ENCODE measurements around the gene C4orf36. TPM values are rescaled to one million over a fixed set of nuclear protein-coding genes. Genes with fewer than 3 reads are reported as not detected.

C4orf36 gene
- total RNA-seq, 2 experiments from 2014 or later: 0.61 TPM; not detected in 1

DNA sequence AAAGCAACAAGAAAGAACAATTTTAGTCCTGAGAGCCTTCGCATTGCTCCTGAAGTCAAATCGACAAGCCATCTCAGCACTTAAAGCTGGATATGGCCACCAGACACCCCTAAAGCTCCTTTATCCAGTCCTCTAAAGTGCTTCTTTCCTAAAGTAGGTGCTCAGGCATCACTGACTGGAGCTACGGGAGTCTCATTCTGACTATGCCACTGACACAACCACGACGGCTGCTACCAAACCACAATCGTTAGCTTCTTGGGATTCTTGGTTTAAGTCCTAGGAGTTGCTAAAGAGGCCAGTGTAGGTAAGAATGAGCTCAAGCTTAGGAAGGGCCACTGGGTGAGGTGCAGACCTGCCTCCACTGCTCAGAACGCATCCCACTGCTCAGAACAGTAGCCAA is 44.1 kb downstream of the C4orf36 start:
- Mint-ChIP-seq H3K27ac (no peak overlapping the region), H3K9me3 (no peaks in the 10 kb centered on the region), H3K4me3 (no peak overlapping the region), H3K36me3 (no peaks in the 10 kb centered on the region), H3K4me1 (ENCODE audit: low read depth) (no peaks in the 10 kb centered on the region), H3K27me3 (peaks cover 6% of the 10 kb centered on the region)
- no peak for DNase-seq
- intact Hi-C loops (cut with micrococcal nuclease): no loop called here
- POLR2A ChIA-PET: no interaction called here
- CTCF ChIA-PET: no interaction called here

DNA sequence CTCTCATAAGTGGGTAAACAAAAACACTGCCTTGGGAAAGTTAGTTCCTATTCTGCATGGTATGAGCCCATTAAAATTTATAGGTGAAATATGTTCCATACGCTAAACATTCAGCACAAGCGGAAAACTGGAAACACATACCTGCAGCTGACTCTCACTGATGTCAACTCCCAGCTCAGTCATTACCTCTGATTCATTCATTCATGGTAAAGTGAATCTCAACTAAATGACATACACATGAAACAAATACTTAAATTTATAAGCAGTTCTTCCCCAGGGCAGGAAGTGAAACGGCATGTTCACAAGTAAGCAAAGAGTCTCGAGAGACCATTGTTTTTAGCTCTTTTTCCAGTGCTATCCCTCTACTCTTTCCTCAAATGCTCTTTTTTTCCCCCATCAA is 44.7 kb downstream of the C4orf36 start:
- ChIA-PET POLR2A (no interaction called here), CTCF (no interaction called here)
- no peaks in the 10 kb centered on the region for H3K36me3 Mint-ChIP-seq
- no peak overlapping the region for H3K27ac Mint-ChIP-seq
- H3K4me1 Mint-ChIP-seq (ENCODE audit: low read depth): no peaks in the 10 kb centered on the region
- no peaks in the 10 kb centered on the region for H3K9me3 Mint-ChIP-seq
- no peak overlapping the region for H3K4me3 Mint-ChIP-seq
- H3K27me3 Mint-ChIP-seq: peaks cover 6% of the 10 kb centered on the region
- DNase-seq: no peak
- intact Hi-C loops (cut with micrococcal nuclease): no loop called here

- CTCF ChIA-PET: no interaction called here
- intact Hi-C loops (cut with micrococcal nuclease): no loop called here
- no peak overlapping the region for H3K27ac Mint-ChIP-seq
- no peaks in the 10 kb centered on the region for H3K36me3 Mint-ChIP-seq
- no peak for DNase-seq
- H3K9me3 Mint-ChIP-seq: no peaks in the 10 kb centered on the region
- no peak overlapping the region for H3K4me3 Mint-ChIP-seq
- POLR2A ChIA-PET: no interaction called here
- H3K4me1 Mint-ChIP-seq (ENCODE audit: low read depth): no peaks in the 10 kb centered on the region
- H3K27me3 Mint-ChIP-seq: peaks cover 6% of the 10 kb centered on the region
Observed at GRCh38 chr4:86846921-86847320, 45.3 kb downstream of the C4orf36 start.

GRCh38 chr4:86845593-86845992 is 46.6 kb downstream of the C4orf36 start:
- Mint-ChIP-seq H3K4me3 (no peak overlapping the region), H3K4me1 (ENCODE audit: low read depth) (no peaks in the 10 kb centered on the region), H3K36me3 (no peaks in the 10 kb centered on the region), H3K27ac (no peak overlapping the region), H3K9me3 (no peaks in the 10 kb centered on the region), H3K27me3 (peaks cover 6% of the 10 kb centered on the region)
- intact Hi-C loops (cut with micrococcal nuclease): no loop called here
- POLR2A ChIA-PET: no interaction called here
- DNase-seq: no peak
- CTCF ChIA-PET: no interaction called here

DNA sequence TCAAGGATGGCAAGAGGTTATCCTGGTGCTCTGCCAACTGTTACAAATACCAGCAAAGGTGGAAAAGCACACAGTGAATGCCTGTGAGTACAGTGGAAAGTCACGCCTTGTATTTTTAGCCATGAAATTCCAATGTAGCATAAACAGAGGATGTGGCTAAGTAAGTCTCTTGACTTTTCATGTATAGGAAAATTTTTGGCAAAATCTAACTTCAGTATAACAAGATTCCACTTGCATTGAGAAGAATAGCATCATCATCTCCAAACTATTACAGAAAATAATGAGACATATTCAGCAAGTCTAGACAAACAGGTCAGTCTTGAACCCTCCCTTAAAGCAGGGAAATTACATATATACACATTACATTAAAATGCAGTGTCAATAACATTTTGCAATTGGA is 50.9 kb downstream of the C4orf36 start:
- H3K36me3 Mint-ChIP-seq: no peaks in the 10 kb centered on the region
- CTCF ChIA-PET: no interaction called here

GRCh38 chr4:86840858-86841257 is 51.4 kb downstream of the C4orf36 start:
- H3K9me3 Mint-ChIP-seq: no peaks in the 10 kb centered on the region
- no peak overlapping the region for H3K27ac Mint-ChIP-seq
- DNase-seq: no peak
- no peaks in the 10 kb centered on the region for H3K36me3 Mint-ChIP-seq
- ChIA-PET CTCF (no interaction called here), POLR2A (no interaction called here)
- intact Hi-C loops (cut with micrococcal nuclease): no loop called here
- no peak overlapping the region for H3K4me3 Mint-ChIP-seq
- H3K4me1 Mint-ChIP-seq (ENCODE audit: low read depth): no peaks in the 10 kb centered on the region
- H3K27me3 Mint-ChIP-seq: peaks cover 3% of the 10 kb centered on the region

More for the DNA sequence above, 50.9 kb downstream of the C4orf36 start:
- Mint-ChIP-seq H3K4me1 (ENCODE audit: low read depth) (no peaks in the 10 kb centered on the region), H3K4me3 (no peak overlapping the region), H3K9me3 (no peaks in the 10 kb centered on the region), H3K27ac (no peak overlapping the region), H3K27me3 (peaks cover 3% of the 10 kb centered on the region)
- no peak for DNase-seq
- POLR2A ChIA-PET: no interaction called here
- intact Hi-C loops (cut with micrococcal nuclease): no loop called here

DNA sequence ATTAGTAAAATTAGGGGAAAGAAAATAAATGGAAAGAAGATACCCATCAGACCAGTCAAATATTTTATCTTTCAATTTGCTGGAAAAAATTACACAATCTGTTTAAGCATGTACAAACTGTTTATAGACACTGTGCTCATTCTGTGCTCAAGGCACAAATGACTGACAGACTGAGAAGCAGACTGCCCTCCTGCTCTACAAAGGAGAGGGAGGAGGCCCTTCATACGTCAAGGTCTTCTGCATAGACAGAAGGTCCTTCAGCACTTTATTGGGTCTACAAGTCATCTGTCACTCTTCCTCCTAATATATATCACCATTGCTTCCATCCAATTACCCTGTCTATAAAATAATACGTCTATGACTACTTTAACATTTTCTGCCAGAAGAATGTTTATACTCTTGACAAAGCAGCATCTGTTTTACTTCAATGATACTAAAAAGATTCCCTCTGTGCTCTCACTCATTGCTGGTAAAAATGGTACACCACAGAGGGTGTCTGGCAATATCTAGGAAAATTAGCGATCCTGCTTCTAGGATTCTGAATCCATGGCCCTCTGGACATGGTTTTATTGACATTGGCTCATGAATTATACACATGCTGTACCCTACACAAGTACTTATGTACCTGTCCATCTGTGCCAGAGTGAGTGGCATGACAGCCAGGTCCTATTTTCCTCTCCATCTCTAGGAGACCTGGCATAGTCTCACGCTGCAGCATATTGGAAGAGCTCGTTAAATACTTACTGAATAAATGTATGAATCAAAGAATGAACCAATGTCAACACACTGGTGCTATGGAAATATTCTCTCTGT is 54.3 kb downstream of the C4orf36 start:
- H3K27me3 Mint-ChIP-seq: no peaks in the 10 kb centered on the region
- no peaks in the 10 kb centered on the region for H3K4me1 Mint-ChIP-seq (ENCODE audit: low read depth)
- no peak overlapping the region for H3K4me3 Mint-ChIP-seq
- intact Hi-C loops (cut with micrococcal nuclease): no loop called here
- POLR2A ChIA-PET: no interaction called here
- CTCF ChIA-PET: no interaction called here
- no peaks in the 10 kb centered on the region for H3K36me3 Mint-ChIP-seq
- no peak overlapping the region for H3K27ac Mint-ChIP-seq
- H3K9me3 Mint-ChIP-seq: no peaks in the 10 kb centered on the region
- no peak for DNase-seq

GRCh38 chr4:86835677-86836076 is 56.5 kb downstream of the C4orf36 start:
- H3K36me3 Mint-ChIP-seq: no peaks in the 10 kb centered on the region
- H3K4me1 Mint-ChIP-seq (ENCODE audit: low read depth): no peaks in the 10 kb centered on the region
- intact Hi-C loops (cut with micrococcal nuclease): no loop called here
- H3K9me3 Mint-ChIP-seq: no peaks in the 10 kb centered on the region
- H3K27me3 Mint-ChIP-seq: no peaks in the 10 kb centered on the region
- CTCF ChIA-PET: no interaction called here
- POLR2A ChIA-PET: no interaction called here
- H3K4me3 Mint-ChIP-seq: no peak overlapping the region
- H3K27ac Mint-ChIP-seq: no peak overlapping the region
- DNase-seq: no peak

- POLR2A ChIA-PET: no interaction called here
Observed at GRCh38 chr4:86834901-86835300, 57.3 kb downstream of the C4orf36 start.

DNA sequence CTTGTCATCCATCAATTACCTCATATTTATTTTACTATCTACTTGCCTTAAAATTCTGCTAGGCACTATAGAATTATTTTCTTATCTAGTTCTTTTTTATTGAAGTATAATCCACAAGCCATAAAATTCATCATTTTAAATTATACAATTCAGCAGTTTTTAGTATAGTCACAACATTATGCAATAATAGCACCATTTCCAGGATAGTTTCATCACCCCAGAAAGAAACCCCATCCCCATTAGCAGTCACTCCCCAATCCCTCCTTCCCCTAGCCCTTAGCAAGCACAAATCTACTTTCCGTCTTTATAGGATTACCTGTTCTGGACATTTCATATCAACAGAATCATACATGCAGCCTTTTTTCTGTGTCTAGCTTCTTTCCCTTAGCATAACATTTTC is 58.6 kb downstream of the C4orf36 start:
- H3K36me3 Mint-ChIP-seq: no peaks in the 10 kb centered on the region
- no peaks in the 10 kb centered on the region for H3K4me1 Mint-ChIP-seq (ENCODE audit: low read depth)
- H3K27ac Mint-ChIP-seq: no peak overlapping the region
- ChIA-PET POLR2A (no interaction called here), CTCF (no interaction called here)
- H3K27me3 Mint-ChIP-seq: no peaks in the 10 kb centered on the region
- no peaks in the 10 kb centered on the region for H3K9me3 Mint-ChIP-seq
- intact Hi-C loops (cut with micrococcal nuclease): no loop called here
- no peak overlapping the region for H3K4me3 Mint-ChIP-seq
- no peak for DNase-seq

More at GRCh38 chr4:86834901-86835300, 57.3 kb downstream of the C4orf36 start:
- Mint-ChIP-seq H3K36me3 (no peaks in the 10 kb centered on the region), H3K27ac (no peak overlapping the region), H3K4me1 (ENCODE audit: low read depth) (no peaks in the 10 kb centered on the region), H3K4me3 (no peak overlapping the region), H3K9me3 (no peaks in the 10 kb centered on the region), H3K27me3 (no peaks in the 10 kb centered on the region)
- no peak for DNase-seq
- intact Hi-C loops (cut with micrococcal nuclease): no loop called here
- CTCF ChIA-PET: no interaction called here

DNA sequence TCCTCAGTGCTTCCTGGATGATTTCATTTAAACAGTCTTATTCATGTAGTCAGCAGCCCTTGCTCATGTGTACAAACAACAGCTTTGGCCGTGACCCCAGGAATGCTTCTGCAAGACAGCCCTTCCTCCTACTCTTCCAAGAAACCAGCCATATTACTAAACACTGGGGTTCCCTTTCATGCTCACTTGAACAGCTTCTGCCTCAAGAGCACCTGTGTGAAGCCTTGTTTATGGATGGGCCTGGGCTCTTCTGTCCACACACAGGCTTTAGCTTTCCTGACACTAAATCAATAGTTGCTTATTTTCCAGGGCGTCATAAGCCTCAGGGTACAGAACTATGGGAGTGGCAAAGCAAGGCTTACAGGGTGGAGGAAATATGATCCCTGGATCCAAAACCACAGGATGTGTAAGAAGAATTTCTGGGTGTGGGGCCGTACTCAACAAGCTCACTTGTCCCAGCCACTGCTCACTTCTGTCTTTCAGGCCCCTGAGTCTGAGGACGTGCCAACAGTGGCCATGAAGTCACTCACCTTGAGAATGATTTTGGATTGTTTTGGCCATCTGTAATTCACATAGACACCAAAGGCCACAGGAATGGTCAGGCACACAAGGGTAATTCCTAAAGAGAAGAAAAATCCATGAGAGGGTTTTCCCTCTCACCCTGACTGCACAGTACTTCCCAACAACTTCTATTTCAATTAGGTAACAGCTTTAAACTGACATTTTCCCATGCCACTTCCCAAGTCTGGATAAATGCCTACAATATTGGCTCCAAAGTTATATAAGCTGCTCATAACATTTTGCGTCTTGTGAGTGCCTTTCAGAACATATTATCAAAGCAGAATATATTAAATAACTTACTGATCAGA is 60.7 kb downstream of the C4orf36 start:
- H3K27me3 Mint-ChIP-seq: no peaks in the 10 kb centered on the region
- ChIA-PET POLR2A (no interaction called here), CTCF (no interaction called here)
- intact Hi-C loops (cut with micrococcal nuclease): no loop called here
- H3K9me3 Mint-ChIP-seq: no peaks in the 10 kb centered on the region
- H3K27ac Mint-ChIP-seq: no peak overlapping the region
- no peaks in the 10 kb centered on the region for H3K4me1 Mint-ChIP-seq (ENCODE audit: low read depth)
- H3K36me3 Mint-ChIP-seq: no peaks in the 10 kb centered on the region
- H3K4me3 Mint-ChIP-seq: no peak overlapping the region
- no peak for DNase-seq

Data from activated CD4-positive, alpha-beta memory T cell treated with anti-CD3 and anti-CD28 coated beads for 36 hours (primary cell).